Prostate gland (tissue), 2 donors: ENCODE data around the gene BAX.

Source experiments
- CTCF ChIP-seq, 4 experiments: fragments of 200-600 bp in 2 of 4; fragments of 450-650 bp in 2 of 4; sonication (generic) in 2 of 4; IDR thresholded peaks; 1 replicate in 3 of 4; 2 replicates in 1 of 4; pipeline ENCODE4 v1.5.1; 2016 to 2019; ENCODE audit warnings: antibody characterized with exemption in 4 of 4, mild to moderate bottlenecking in 2 of 4, moderate library complexity in 2 of 4
- POLR2A ChIP-seq: fragments of 450-650 bp; IDR thresholded peaks from one replicate; pipeline ENCODE4 v1.6.1; 2016; ENCODE audit warnings: antibody characterized with exemption, mild to moderate bottlenecking
- POLR2AphosphoS5 ChIP-seq: sonication (generic); formaldehyde crosslinking; IDR thresholded peaks from one replicate; pipeline ENCODE4 v1.6.1; 2017; ENCODE audit warnings: antibody characterized with exemption

GRCh38 chr19:48958006-48958405 is 3.3 kb downstream of the BAX start:
- TF ChIP-seq CTCF (IDR thresholded peaks at IDR 0.05) = no peak
- no peak for TF ChIP-seq POLR2A
- no peak for TF ChIP-seq POLR2AphosphoS5
